HG03457 (cell line): ENCODE data around the gene TTC34.

ENCODE experiments used
- ATAC-seq: cut with Tn5 transposase; IDR thresholded peaks from one replicate; pipeline ENCODE4 v1.9.1; 2021; ENCODE audit warnings: moderate number of reproducible peaks; ENCODE audit not compliant: unreplicated experiment

The TTC34 gene

DNA sequence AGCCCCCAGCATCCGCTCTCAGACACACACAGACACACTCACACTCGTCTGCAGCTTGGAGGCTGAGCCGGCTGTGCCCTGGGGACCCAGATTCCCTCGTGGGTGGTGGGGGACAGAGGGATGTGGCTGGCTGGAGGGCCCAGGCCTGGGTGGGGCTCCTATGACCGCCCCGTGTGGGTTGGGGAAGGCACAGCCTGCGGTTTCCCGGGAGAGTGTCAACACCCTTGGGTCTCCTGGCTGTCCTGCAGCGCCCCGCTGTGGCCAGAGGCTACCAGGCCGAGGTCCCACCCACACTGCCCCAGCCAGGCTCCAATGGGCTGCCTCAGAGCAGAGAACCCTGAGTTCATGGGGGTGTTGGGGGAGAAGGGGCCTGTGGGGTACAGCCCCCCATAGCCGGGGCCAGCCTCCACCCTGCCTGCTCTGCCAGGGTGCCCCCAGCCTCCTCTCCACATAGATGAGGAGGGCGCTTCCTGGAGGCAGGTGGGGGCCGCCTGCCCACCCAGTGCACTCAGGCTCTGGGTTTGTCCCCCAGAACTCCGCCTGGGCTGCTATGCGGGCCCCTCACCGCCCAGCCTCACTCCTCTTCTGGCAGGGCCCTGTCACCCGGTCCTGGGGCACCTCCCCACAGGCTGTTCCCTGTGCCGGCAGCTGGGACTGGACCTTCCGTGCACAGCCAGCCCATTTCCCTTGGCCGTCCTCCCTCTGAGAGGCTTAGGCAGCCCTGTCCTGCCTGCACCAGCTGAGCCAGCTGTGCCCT lies at the start of gene TTC34:
TTC34 (minus strand) TSS at position 159 of the 757 bp plus-strand sequence. CDS start 866 bp downstream, outside the sequence.
- no peak for ATAC-seq

DNA sequence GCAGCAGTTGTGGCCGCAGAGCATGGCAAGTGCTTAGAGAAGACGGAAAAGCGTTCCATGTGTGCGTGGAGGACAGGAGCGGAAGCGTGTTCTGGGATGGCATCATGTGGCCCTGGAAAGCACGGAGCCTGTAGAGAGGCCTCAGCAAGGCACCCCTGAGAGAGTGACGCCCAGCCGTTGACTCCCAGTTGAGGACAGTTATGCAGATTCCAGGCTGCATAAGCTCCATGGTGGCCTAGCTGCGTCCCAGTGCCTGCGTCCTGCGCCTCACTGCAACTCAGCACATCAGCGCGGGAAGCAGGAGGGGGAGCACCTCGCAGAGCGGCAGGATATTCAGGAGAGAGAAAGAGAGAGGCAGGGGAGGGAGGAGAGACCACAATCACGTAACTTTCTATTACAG lies 49.0 kb upstream of the TTC34 start:
- no peak for ATAC-seq

DNA sequence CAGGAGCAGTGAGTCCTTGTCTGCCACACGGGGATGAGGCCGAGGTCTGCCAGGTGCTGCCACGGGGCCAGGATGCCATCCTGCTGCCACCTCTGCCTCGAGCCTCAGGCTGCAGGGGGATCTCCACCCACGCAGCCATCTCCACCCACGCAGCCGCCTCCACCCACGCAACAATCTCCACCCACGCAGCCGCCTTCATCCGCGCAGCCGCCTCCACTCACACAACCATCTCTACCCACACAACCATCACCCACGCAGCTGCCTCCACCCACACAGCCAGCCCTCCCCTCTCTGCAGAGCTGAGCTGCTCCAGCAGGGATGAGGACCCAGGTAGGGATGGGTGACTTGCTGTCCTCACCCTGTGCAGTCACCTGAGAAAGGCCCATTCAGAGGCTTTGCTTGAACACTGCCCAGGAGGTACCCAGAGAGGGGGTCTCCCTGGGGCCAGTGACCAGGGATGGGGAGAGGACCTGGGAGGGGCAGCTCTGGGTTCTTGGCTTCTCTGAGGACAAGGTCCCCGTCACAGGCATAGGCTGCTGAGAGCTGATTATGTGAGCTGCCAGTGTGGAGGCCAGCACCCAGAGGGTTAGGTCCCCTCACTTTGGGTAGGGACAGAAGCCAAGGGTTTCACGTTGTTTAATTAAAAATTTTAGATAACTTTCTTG lies 46.6 kb upstream of the TTC34 start:
- no peak for ATAC-seq

DNA sequence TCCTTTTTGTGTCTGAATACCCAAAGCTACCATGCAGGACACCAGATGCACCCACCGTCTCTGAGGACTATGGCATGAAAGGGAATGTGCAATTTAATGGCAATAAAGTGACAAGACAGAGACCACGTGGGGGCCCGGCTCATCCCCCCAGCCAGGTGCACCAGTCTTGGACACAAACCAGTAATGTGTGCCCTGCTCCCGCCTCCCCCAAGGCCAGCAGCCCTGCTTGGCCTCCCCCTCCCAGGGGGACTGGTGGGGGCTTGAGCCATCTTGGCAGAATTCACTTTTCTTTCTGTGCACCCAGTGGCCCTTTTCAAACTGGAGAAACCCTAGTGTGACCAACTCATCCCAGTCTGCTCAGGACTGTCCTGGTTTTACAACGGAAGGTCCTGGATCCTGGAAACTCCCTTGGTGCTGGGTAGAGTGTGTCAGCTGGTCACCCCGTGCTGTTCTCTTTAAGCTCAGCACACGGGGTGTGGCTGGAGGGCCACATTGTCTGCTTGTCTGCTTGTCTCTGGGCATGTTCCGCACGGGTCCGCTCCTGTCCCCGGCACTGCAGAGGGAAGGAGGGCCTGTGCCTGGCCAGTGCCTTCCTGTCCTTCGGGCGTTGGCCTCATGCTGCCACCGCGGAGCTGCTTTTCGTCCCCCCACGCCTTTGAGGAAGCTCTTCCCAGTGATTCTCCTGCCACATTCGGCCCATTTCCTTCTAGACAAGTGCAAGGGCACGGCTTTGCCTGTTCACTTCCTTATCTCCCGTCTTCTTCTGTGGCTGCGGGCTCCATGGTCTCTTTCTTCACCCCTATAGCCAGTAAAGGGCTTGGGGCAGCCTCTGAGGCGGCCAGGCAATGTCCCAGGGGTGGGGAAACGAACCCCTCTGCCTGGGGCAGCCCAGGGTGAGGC lies 45.8 kb upstream of the TTC34 start:
- ATAC-seq, result no peak

DNA sequence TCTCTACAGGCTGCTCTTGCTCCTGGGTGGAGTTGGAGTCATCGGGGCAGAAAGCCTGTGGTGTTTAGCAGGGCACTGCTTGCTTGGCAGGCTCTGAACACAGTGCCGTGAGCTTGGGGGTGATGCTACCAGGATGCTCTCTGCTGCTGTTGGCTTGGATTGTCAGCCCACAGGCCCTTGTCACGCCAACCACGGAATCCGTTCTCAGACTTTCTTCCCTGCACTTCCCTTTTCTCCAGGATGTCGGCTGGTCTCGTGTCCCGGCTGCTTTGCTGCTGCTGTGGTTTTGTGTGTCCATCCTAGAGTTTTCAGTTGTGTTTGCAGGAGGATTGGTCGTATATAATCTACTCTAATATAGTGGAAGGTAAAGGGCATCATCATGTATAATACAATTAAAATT lies 44.4 kb upstream of the TTC34 start:
- no peak for ATAC-seq

DNA sequence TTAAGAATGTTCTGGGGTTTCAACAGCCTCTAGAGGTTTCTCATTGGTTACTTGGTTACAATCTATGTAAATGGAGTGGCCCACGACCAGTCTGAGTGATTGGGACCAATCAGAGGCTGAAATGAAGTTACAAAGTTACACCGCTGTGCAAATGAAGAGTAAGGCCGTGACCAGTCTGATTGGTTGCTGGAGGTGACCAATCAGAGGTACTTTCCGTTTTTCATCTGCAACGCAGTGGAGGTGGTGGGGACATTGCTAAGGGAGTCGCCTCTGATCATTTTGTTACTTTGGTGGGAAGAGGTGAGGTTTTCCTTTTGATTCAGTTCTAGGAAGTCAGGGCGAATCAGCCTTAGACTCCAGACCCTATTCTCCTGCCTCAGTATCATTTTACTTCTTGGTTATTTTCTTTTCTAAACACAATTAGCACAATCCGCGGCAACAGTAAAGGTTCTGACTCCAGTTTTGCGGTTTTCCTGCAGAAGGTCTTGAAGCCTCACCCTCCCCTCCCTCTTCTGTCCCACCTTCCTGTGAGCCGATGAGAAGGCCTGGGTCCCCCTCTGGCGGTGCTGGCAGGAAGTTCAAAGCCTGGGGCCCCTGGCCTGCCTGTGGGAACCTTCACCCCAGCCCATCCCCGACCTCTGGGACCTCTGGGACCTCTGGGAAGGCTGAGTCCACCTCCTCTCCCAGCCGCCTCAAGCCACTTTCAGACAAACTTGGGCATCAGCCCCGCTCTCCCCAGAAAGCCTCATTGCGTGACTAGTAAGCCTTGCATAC lies 38.7 kb upstream of the TTC34 start:
- ATAC-seq, result no peak

DNA sequence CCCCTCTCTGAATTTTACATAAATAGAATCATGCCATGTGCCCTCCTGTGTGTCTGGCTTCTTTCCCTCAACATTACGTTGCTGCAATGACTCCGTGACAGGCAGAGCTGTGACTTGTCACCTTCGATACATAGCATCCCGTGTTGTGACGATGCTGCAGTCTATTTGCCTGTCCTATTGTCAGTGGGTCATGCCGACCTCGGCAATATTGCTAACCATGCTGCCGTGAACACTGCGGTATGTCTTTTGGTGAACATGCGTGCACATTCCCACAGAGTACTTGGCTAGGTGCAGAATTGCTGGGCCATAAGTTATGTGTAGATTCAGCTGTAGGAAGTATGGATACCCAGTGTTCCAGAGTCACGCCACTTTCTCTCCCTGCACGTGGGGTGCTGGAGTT lies 36.3 kb upstream of the TTC34 start:
- ATAC-seq, result no peak

DNA sequence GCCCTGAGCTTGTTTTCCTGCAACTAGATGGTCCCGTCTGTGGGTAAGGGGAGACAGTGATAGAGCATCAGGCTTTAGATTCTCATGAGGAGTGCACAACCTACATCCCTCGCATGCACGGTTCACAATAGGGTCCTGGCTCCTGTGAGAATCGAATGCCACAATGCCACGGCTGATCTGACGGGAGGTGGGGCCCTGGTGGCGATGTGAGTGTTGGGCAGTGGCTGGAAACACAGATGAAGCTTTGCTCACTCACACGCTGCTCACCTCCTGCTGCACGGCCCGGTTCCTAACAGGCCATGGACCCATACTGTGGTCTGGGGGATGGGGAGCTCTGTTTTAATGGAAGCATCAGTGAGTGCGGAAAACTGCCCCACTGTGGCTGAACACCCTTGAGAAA lies 35.8 kb upstream of the TTC34 start:
- ATAC-seq, result no peak

DNA sequence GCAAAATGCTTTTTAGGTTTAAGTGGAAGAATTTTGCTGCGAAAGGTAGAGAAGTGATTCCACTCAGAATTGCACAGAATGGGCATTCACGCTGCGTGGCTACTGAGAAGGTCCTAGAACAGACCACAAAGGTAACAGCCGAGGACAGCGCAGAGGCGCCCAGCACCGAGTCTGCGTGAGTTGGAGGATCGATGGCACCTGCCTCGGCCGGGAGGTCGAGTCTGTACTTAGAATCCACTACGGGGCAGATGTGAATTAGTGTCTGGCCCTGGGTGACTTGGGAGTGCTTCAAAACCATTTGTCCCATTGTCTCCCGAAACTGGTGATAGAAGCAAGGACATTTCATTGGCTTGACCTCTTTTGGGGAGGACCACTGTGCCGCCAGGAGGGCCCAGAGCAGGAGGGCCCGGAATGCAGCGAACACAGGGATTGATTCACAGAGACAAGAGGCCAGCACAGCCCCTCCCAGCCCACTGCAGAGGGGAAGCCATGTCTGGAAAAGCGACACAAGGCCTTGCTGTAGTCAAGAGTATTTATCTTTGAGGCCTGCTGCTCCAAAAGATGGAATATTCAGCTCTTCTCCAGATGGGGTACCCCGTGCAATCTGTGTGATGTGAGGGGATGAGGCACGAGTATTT lies 35.0 kb upstream of the TTC34 start:
- ATAC-seq, result no peak

GRCh38 chr1:2835650-2836159 lies 34.2 kb upstream of the TTC34 start:
- ATAC-seq, result no peak

GRCh38 chr1:2834741-2835564 lies 33.5 kb upstream of the TTC34 start:
- no peak for ATAC-seq

- no peak for ATAC-seq
Observed at GRCh38 chr1:2834146-2834475, 32.6 kb upstream of the TTC34 start.

- ATAC-seq, result no peak
Observed at GRCh38 chr1:2833454-2834145, 32.1 kb upstream of the TTC34 start.

GRCh38 chr1:2832506-2833453 lies 31.3 kb upstream of the TTC34 start:
- no peak for ATAC-seq

GRCh38 chr1:2831596-2832212 lies 30.2 kb upstream of the TTC34 start:
- ATAC-seq, result no peak

DNA sequence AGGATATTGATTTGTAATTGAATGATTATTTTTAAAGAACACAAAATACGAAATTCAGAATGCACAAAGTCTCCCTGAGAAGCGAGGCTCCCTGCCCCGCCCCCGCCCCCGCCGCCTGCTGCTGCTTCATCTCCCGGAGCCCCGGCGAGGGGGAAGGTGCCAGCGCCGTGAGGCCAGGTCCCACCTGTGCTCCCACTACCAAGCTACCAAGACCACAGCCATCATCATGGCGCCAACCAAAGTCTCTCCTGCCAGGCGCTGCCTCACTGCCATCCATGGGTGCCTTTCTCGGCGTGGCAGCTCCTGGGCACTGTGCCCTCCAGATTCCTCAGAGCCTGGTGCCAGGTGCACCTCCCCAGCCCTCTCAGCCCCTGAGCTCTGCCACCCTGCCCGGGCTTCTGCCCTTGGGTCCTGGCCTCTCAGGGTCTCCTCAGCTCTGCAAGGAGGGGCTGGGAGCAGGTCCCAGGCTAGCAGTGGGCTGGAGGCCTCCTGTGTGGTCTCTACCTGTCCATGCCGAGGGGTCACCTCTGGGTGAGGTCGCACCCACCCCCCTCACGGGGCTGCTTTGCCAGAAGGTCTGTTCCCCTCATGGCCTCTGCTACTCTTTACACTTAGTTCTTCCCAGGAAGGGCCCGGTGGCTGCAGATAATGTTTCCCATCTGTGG lies 29.4 kb upstream of the TTC34 start:
- ATAC-seq, result no peak
